BE2C (cell line): ENCODE measurements around the gene AUTS2.
A peak's percentile ranks its signal among the peaks of the same experiment; 100 is the strongest.

Experiments
- DNase-seq: peaks from one replicate; pipeline ENCODE4 v3.0.0-alpha.2; 2020
- H3K27me3 ChIP-seq: fragments of 250-450 bp; sonication (Bioruptor Pico); 2 replicates; pipeline ENCODE4 v1.5.1; 2020; ENCODE audit warnings: mild to moderate bottlenecking
- H3K36me3 ChIP-seq: fragments of 250-450 bp; sonication (Bioruptor Pico); 2 replicates; pipeline ENCODE4 v1.5.1; 2020; ENCODE audit warnings: mild to moderate bottlenecking
- H3K4me1 ChIP-seq: fragments of 250-450 bp; sonication (Bioruptor Pico); 2 replicates; pipeline ENCODE4 v1.5.1; 2020
- H3K4me3 ChIP-seq: 2 replicates; pipeline ENCODE4 v1.5.1; 2011; ENCODE audit warnings: low read depth, low read length
- H3K9me3 ChIP-seq: fragments of 250-450 bp; sonication (Bioruptor Pico); 2 replicates; pipeline ENCODE4 v1.5.1; 2020
- CTCF ChIP-seq: IDR thresholded peaks from 2 replicates; pipeline ENCODE4 v1.5.1; 2012; ENCODE audit warnings: mild to moderate bottlenecking, low read depth, low read length

The AUTS2 gene

GRCh38 chr7:70670288-70670687 is 1072.0 kb downstream of the AUTS2 start:
- TF ChIP-seq CTCF, result no peak
- Histone ChIP-seq H3K9me3 (no peaks in the 10 kb centered on the region), H3K27me3 (no peaks in the 10 kb centered on the region), H3K4me3 (no peak overlapping the region), H3K4me1 (peaks cover 9% of the 10 kb centered on the region), H3K36me3 (no peaks in the 10 kb centered on the region)
- DNase-seq, result no peak

GRCh38 chr7:70673778-70674570 is 1075.7 kb downstream of the AUTS2 start:
- Histone ChIP-seq H3K4me1 (peaks cover 9% of the 10 kb centered on the region), H3K4me3 (no peak overlapping the region), H3K36me3 (no peaks in the 10 kb centered on the region), H3K27me3 (no peaks in the 10 kb centered on the region), H3K9me3 (no peaks in the 10 kb centered on the region)
- DNase-seq, result peak; percentile 41
- TF ChIP-seq CTCF, result no peak

GRCh38 chr7:70674571-70675010 is 1076.3 kb downstream of the AUTS2 start:
- DNase-seq, result no peak
- H3K27me3 ChIP-seq, result no peaks in the 10 kb centered on the region
- no peaks in the 10 kb centered on the region for H3K9me3 ChIP-seq
- H3K4me3 ChIP-seq, result no peak overlapping the region
- TF ChIP-seq CTCF, result no peak
- H3K4me1 ChIP-seq, result peaks cover 9% of the 10 kb centered on the region
- H3K36me3 ChIP-seq, result no peaks in the 10 kb centered on the region

GRCh38 chr7:70676243-70676642 is 1078.0 kb downstream of the AUTS2 start:
- TF ChIP-seq CTCF, result no peak
- Histone ChIP-seq H3K9me3 (no peaks in the 10 kb centered on the region), H3K36me3 (no peaks in the 10 kb centered on the region), H3K27me3 (no peaks in the 10 kb centered on the region), H3K4me3 (no peak overlapping the region), H3K4me1 (peaks cover 9% of the 10 kb centered on the region)
- no peak for DNase-seq

- Histone ChIP-seq H3K4me3 (no peak overlapping the region), H3K27me3 (no peaks in the 10 kb centered on the region), H3K36me3 (no peaks in the 10 kb centered on the region), H3K9me3 (no peaks in the 10 kb centered on the region), H3K4me1 (peaks cover 9% of the 10 kb centered on the region)
- no peak for DNase-seq
- no peak for TF ChIP-seq CTCF
Measured at GRCh38 chr7:70678621-70679251, 1080.5 kb downstream of the AUTS2 start.

GRCh38 chr7:70679661-70680060 is 1081.4 kb downstream of the AUTS2 start:
- Histone ChIP-seq H3K27me3 (no peaks in the 10 kb centered on the region), H3K9me3 (no peaks in the 10 kb centered on the region), H3K36me3 (no peaks in the 10 kb centered on the region), H3K4me1 (no peaks in the 10 kb centered on the region; the same call in 1 of the 2 replicates), H3K4me3 (no peak overlapping the region)
- TF ChIP-seq CTCF, result no peak
- no peak for DNase-seq
